OCI-LY1 (cell line): ENCODE results near the gene HSD11B1L.
"Not testable (repeated sequence)": the region's sequence is repeated elsewhere in the genome, so short reads cannot be mapped to it uniquely, and the experiment has no call there.

ENCODE experiments used
- EZH2 ChIP-seq: fragments of 200-600 bp; sonication (generic), shearing (Covaris generic); IDR thresholded peaks from 2 replicates; pipeline ENCODE4 v1.8.0; 2017; ENCODE audit warnings: borderline replicate concordance, mixed run types, mild to moderate bottlenecking, antibody characterized with exemption, low read length, moderate library complexity, mixed read lengths
- TF ChIP-seq, protein P1 (sequence below): fragments of 200-600 bp; sonication (generic), shearing (Covaris generic); IDR thresholded peaks from 2 replicates; pipeline ENCODE4 v1.5.1; 2017; ENCODE audit warnings: mild to moderate bottlenecking, antibody characterized with exemption, low read length, moderate library complexity, mixed read lengths

DNA sequence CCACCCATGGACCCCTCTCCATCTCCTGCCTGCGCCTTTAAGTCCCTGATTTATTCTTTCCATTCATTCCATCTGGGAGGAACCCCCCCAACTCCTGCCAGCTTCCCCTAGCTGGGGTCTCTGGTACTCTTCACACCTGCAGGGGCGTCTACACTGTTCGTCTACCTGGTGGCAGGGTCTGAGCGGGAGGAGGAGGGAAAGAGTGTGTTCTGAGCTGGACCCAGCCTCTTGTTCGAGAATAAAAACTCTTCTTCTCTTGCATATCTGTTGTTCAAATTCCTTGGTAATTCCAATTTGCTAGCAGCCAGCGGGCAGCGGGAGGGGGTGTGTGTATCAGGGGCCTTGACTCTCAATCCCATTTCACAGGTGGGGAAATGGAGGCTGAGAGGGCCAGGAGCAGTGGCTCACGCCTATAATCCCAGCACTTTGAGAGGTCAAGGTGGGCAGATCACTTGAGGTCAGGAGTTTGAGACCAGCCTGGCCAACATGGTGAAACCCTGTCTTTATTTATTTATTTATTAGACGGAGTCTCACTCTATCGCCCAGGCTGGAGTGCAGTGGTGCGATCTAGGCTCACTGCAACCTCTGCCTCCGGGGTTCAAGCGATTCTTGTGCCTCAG, 7.5 kb downstream of the HSD11B1L start:
- TF ChIP-seq, protein P1, sequence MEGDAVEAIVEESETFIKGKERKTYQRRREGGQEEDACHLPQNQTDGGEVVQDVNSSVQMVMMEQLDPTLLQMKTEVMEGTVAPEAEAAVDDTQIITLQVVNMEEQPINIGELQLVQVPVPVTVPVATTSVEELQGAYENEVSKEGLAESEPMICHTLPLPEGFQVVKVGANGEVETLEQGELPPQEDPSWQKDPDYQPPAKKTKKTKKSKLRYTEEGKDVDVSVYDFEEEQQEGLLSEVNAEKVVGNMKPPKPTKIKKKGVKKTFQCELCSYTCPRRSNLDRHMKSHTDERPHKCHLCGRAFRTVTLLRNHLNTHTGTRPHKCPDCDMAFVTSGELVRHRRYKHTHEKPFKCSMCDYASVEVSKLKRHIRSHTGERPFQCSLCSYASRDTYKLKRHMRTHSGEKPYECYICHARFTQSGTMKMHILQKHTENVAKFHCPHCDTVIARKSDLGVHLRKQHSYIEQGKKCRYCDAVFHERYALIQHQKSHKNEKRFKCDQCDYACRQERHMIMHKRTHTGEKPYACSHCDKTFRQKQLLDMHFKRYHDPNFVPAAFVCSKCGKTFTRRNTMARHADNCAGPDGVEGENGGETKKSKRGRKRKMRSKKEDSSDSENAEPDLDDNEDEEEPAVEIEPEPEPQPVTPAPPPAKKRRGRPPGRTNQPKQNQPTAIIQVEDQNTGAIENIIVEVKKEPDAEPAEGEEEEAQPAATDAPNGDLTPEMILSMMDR = not testable (repeated sequence)
- not testable (repeated sequence) for TF ChIP-seq EZH2
